Activated CD4-positive, alpha-beta T cell treated with anti-CD3 and anti-CD28 coated beads, Interleukin-2, amount 10 ng/mL, durations not matched to agents 7 days and 5 days (primary cell): ENCODE measurements around the gene CIC. TPM values are rescaled to one million over a fixed set of nuclear protein-coding genes. Genes with fewer than 3 reads are reported as not detected.
A peak's percentile ranks its signal among the peaks of the same experiment; 100 is the strongest.
"Not testable (repeated sequence)": the region's sequence is repeated elsewhere in the genome, so short reads cannot be mapped to it uniquely, and the experiment has no call there.

Experiments used
- CTCF ChIA-PET: fragments of 350-600 bp; sonication (Branson Sonifier 250); formaldehyde crosslinking; loops from one replicate; lab custom pipeline; 2021; ENCODE audit warnings: antibody characterized with exemption; lab: Charles Lee
- POLR2A ChIA-PET: fragments of 350-600 bp; sonication (Branson Sonifier 250); formaldehyde crosslinking; loops from one replicate; lab custom pipeline; 2021; ENCODE audit warnings: antibody characterized with exemption; lab: Charles Lee
- DNase-seq: peaks from one replicate; pipeline ENCODE4 v3.0.0-alpha.2; 2020
- H3K27ac Mint-ChIP-seq: one replicate; pipeline ENCODE4 v1.8.0; 2021; ENCODE audit warnings: mild to moderate bottlenecking, moderate library complexity, mixed read lengths
- H3K27me3 Mint-ChIP-seq: one replicate; pipeline ENCODE4 v1.8.0; 2021; ENCODE audit warnings: mixed read lengths
- H3K36me3 Mint-ChIP-seq: one replicate; pipeline ENCODE4 v1.8.0; 2021; ENCODE audit warnings: low read depth, mixed read lengths
- H3K4me1 Mint-ChIP-seq: one replicate; pipeline ENCODE4 v1.8.0; 2021; ENCODE audit warnings: mixed read lengths
- H3K4me3 Mint-ChIP-seq: one replicate; pipeline ENCODE4 v1.8.0; 2021; ENCODE audit warnings: mild to moderate bottlenecking, moderate library complexity, mixed read lengths
- H3K9me3 Mint-ChIP-seq: one replicate; pipeline ENCODE4 v1.8.0; 2021; ENCODE audit warnings: mixed read lengths
- total RNA-seq, 2 experiments: library from RNA; stranded (reverse); gene quantifications; one replicate each; pipeline ENCODE4 v1.2.3, GENCODE V29; 2021

The CIC gene
- total RNA-seq, 2 experiments from 2014 or later, result 69.3 to 81.0 TPM

- peak overlapping the region; percentile 94 for H3K27ac Mint-ChIP-seq
- H3K27me3 Mint-ChIP-seq, result peaks cover 12% of the 10 kb centered on the region
- peaks cover 42% of the 10 kb centered on the region for H3K4me1 Mint-ChIP-seq
- no peaks in the 10 kb centered on the region for H3K36me3 Mint-ChIP-seq
- CTCF ChIA-PET, result interaction anchor here (1.3 to 2.2 kb wide), 2 partner anchors 10 to 66 kb away, joined by 4 to 6 read pairs; partner anchors contain the start of gene GSK3A
- H3K9me3 Mint-ChIP-seq, result no peaks in the 10 kb centered on the region
- POLR2A ChIA-PET, result no interaction called here
- no peak for DNase-seq
- H3K4me3 Mint-ChIP-seq, result peak overlapping the region; percentile 96
These were observed 16.4 kb upstream of the CIC start for GRCh38 chr19:42252365-42253244.

- H3K27me3 Mint-ChIP-seq, result peaks cover 12% of the 10 kb centered on the region
- H3K4me1 Mint-ChIP-seq, result peaks cover 42% of the 10 kb centered on the region
- POLR2A ChIA-PET, result no interaction called here
- H3K9me3 Mint-ChIP-seq, result no peaks in the 10 kb centered on the region
- H3K36me3 Mint-ChIP-seq, result no peaks in the 10 kb centered on the region
- CTCF ChIA-PET, result no interaction called here
- H3K27ac Mint-ChIP-seq, result peak overlapping the region; percentile 94
- peak; percentile 73 for DNase-seq
- H3K4me3 Mint-ChIP-seq, result peak overlapping the region; percentile 96
These were observed 15.6 kb upstream of the CIC start for GRCh38 chr19:42253245-42254088.

GRCh38 chr19:42254089-42254849, 14.8 kb upstream of the CIC start:
- DNase-seq, result peak; percentile 82
- peaks cover 40% of the 10 kb centered on the region for H3K4me1 Mint-ChIP-seq
- H3K27ac Mint-ChIP-seq, result peak overlapping the region; percentile 87
- POLR2A ChIA-PET, result no interaction called here
- peak overlapping the region; percentile 76 for H3K4me3 Mint-ChIP-seq
- CTCF ChIA-PET, result no interaction called here
- H3K36me3 Mint-ChIP-seq, result no peaks in the 10 kb centered on the region
- peaks cover 12% of the 10 kb centered on the region for H3K27me3 Mint-ChIP-seq
- no peaks in the 10 kb centered on the region for H3K9me3 Mint-ChIP-seq

- Mint-ChIP-seq H3K9me3 (no peaks in the 10 kb centered on the region), H3K27me3 (peaks cover 12% of the 10 kb centered on the region), H3K27ac (peak within 1 kb of the TSS; percentile 87), H3K4me1 (peaks cover 36% of the 10 kb centered on the region), H3K4me3 (peak within 1 kb of the TSS; percentile 76), H3K36me3 (no peaks in the 10 kb centered on the region)
- ChIA-PET POLR2A (interaction anchor here (0.6 kb wide), 1 partner anchor 9 kb away, joined by 3 read pairs; no protein-coding TSS in a partner anchor), CTCF (interaction anchor here (1.5 to 1.8 kb wide), 2 partner anchors 10 to 25 kb away, joined by 3 to 5 read pairs; no protein-coding TSS in a partner anchor)
- DNase-seq, result peak; percentile 91
These were observed 13.9 kb upstream of the CIC start, which contains the start of gene ERF for GRCh38 chr19:42254850-42255765. Gene ERF, minus strand, starts transcription at chr19:42255128. Its CDS starts 129 bp downstream, at chr19:42254999.

GRCh38 chr19:42255766-42256745, 13.0 kb upstream of the CIC start:
- ChIA-PET CTCF (interaction anchor here (1.5 to 1.8 kb wide), 2 partner anchors 11 to 24 kb away, joined by 3 to 5 read pairs; no protein-coding TSS in a partner anchor), POLR2A (no interaction called here)
- H3K36me3 Mint-ChIP-seq, result no peaks in the 10 kb centered on the region
- H3K27me3 Mint-ChIP-seq, result peaks cover 12% of the 10 kb centered on the region
- peak overlapping the region; percentile 78 for H3K27ac Mint-ChIP-seq
- no peaks in the 10 kb centered on the region for H3K9me3 Mint-ChIP-seq
- H3K4me1 Mint-ChIP-seq, result peaks cover 27% of the 10 kb centered on the region
- no peak for DNase-seq
- peak overlapping the region; percentile 76 for H3K4me3 Mint-ChIP-seq

GRCh38 chr19:42257842-42258241, 11.2 kb upstream of the CIC start:
- Mint-ChIP-seq H3K4me1 (peaks cover 12% of the 10 kb centered on the region), H3K27me3 (peaks cover 13% of the 10 kb centered on the region)
- H3K27ac Mint-ChIP-seq, H3K9me3 Mint-ChIP-seq, H3K36me3 Mint-ChIP-seq, H3K4me3 Mint-ChIP-seq, POLR2A ChIA-PET, DNase-seq: not testable (repeated sequence)
- CTCF ChIA-PET, result interaction anchor here (0.9 kb wide), 2 partner anchors 9 to 143 kb away, joined by 3 read pairs; no protein-coding TSS in a partner anchor

- H3K27ac Mint-ChIP-seq, result no peak overlapping the region
- CTCF ChIA-PET, result interaction anchor here (1.5 to 1.7 kb wide), 2 partner anchors 13 to 16 kb away, joined by 4 read pairs; no protein-coding TSS in a partner anchor
- DNase-seq, result no peak
- peaks cover 1% of the 10 kb centered on the region for H3K4me1 Mint-ChIP-seq
- peaks cover 4% of the 10 kb centered on the region for H3K27me3 Mint-ChIP-seq
- H3K9me3 Mint-ChIP-seq, result no peaks in the 10 kb centered on the region
- H3K4me3 Mint-ChIP-seq, result no peak overlapping the region
- POLR2A ChIA-PET, result no interaction called here
- H3K36me3 Mint-ChIP-seq, result no peaks in the 10 kb centered on the region
These were observed 7.3 kb upstream of the CIC start for GRCh38 chr19:42261763-42262162.

GRCh38 chr19:42266105-42266504, 2.9 kb upstream of the CIC start:
- CTCF ChIA-PET, result interaction anchor here (0.7 to 1.9 kb wide), 3 partner anchors 9 to 125 kb away, joined by 3 to 9 read pairs (median 4); no protein-coding TSS in a partner anchor
- DNase-seq, H3K27ac Mint-ChIP-seq, H3K4me3 Mint-ChIP-seq, H3K27me3 Mint-ChIP-seq, POLR2A ChIA-PET, H3K36me3 Mint-ChIP-seq, H3K9me3 Mint-ChIP-seq: not testable (repeated sequence)
- peaks cover 24% of the 10 kb centered on the region for H3K4me1 Mint-ChIP-seq

- H3K9me3 Mint-ChIP-seq, H3K27ac Mint-ChIP-seq, H3K36me3 Mint-ChIP-seq, H3K27me3 Mint-ChIP-seq, DNase-seq, H3K4me3 Mint-ChIP-seq, POLR2A ChIA-PET: not testable (repeated sequence)
- CTCF ChIA-PET, result interaction anchor here (0.8 to 1.9 kb wide), 4 partner anchors 9 to 158 kb away, joined by 3 to 9 read pairs (median 3); no protein-coding TSS in a partner anchor
- peaks cover 30% of the 10 kb centered on the region for H3K4me1 Mint-ChIP-seq
These were observed 2.0 kb upstream of the CIC start for GRCh38 chr19:42266928-42267603.

GRCh38 chr19:42267644-42268141, 1.4 kb upstream of the CIC start:
- CTCF ChIA-PET, result interaction anchor here (0.9 to 1.9 kb wide), 3 partner anchors 9 to 159 kb away, joined by 3 to 9 read pairs (median 3); no protein-coding TSS in a partner anchor
- Mint-ChIP-seq H3K36me3 (peaks cover 8% of the 10 kb centered on the region), H3K9me3 (no peaks in the 10 kb centered on the region), H3K4me3 (no peak overlapping the region), H3K27me3 (no peaks in the 10 kb centered on the region), H3K4me1 (peaks cover 30% of the 10 kb centered on the region), H3K27ac (no peak overlapping the region)
- POLR2A ChIA-PET, result no interaction called here
- DNase-seq, result no peak
